ENCODE measurements around the gene CDH4. TPM values are rescaled to one million over a fixed set of nuclear protein-coding genes. Genes with fewer than 3 reads are reported as not detected.
"Not testable (repeated sequence)": the region's sequence is repeated elsewhere in the genome, so short reads cannot be mapped to it uniquely, and the experiment has no call there.

The CDH4 gene
- polyA plus RNA-seq, 4 donors: 0.09 to 4.1 (median 0.25) TPM

DNA sequence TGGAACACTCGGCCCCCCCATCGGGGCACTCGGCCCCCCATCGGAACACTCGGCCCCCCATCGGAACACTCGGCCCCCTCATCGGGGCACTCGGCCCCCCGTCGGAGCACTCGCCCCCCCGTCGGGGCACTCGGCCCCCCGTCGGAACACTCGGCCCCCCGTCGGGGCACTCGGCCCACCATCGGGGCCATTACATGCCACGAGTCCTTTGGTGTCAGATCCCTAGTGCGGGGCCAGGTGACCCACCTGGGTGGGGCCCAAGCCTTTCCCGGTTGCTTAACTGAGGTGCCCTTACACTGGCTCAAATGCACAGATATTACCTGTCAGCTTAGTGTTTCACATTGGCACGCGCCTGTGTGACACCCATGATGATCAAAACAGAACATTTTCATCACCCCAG lies 717.7 kb downstream of the CDH4 start:
- peaks cover 5 to 26% (median 8%) of the 10 kb centered on the region in 3 donors for H3K36me3 ChIP-seq (ENCODE audit: control insufficient read depth in 3 of 3, insufficient read depth in 2 of 3, low read depth in 1 of 3, low read length in 3 of 3)
- no peak for DNase-seq
- H3K4me1 ChIP-seq (ENCODE audit: control insufficient read depth in 3 of 3, insufficient read depth in 2 of 3, low read depth in 1 of 3, low read length in 2 of 3): no peaks in the 10 kb centered on the region
- no peak overlapping the region for H3K27ac ChIP-seq (ENCODE audit: low read depth in 1 of 3, low read length in 2 of 3)
- WGBS, 3 donors: 92 to 95% (median 94%) methylated on average over 24 to 27 of the region's 27 CpGs
- H3K9me3 ChIP-seq (ENCODE audit: control insufficient read depth in 2 of 2, insufficient read depth in 1 of 2, low read depth in 1 of 2, low read length in 1 of 2): no peaks in the 10 kb centered on the region
- no peak overlapping the region for H3K4me3 ChIP-seq (ENCODE audit: low read depth in 1 of 3, low read length in 3 of 3)
- FAIRE-seq: no peak
- H3K27me3 ChIP-seq (ENCODE audit: control insufficient read depth in 3 of 3, insufficient read depth in 3 of 3, low read length in 3 of 3): peaks cover 0 to 14% (median 8%) of the 10 kb centered on the region in 3 donors

DNA sequence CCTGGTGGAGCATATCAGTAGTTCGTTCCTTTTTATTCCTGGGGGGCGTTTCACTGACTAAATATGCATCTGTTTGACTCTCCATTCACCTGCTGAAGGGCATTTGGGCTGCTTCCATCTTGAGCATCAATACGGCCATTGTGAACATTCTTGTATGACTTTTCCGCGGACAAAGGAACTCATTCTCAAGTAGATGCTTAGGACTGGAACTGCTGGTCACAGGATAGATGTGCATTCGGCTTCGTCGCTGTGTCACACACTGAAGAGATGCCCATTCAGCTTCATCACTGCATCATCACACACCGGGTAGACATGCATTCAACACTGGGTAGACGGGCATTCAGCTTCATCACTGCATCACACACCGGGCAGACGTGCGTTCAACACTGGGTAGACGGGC lies 718.3 kb downstream of the CDH4 start:
- H3K4me1 ChIP-seq (ENCODE audit: control insufficient read depth in 3 of 3, insufficient read depth in 2 of 3, low read depth in 1 of 3, low read length in 2 of 3): no peaks in the 10 kb centered on the region
- no peaks in the 10 kb centered on the region for H3K9me3 ChIP-seq (ENCODE audit: control insufficient read depth in 2 of 2, insufficient read depth in 1 of 2, low read depth in 1 of 2, low read length in 1 of 2)
- DNase-seq (no peak), FAIRE-seq (no peak)
- 93 to 96% (median 95%) methylated on average over 14 of the region's 14 CpGs for WGBS, 3 donors
- no peak overlapping the region for H3K4me3 ChIP-seq (ENCODE audit: low read depth in 1 of 3, low read length in 3 of 3)
- H3K27ac ChIP-seq (ENCODE audit: low read depth in 1 of 3, low read length in 2 of 3): no peak overlapping the region
- H3K36me3 ChIP-seq (ENCODE audit: control insufficient read depth in 3 of 3, insufficient read depth in 2 of 3, low read depth in 1 of 3, low read length in 3 of 3): peaks cover 6 to 26% (median 8%) of the 10 kb centered on the region in 3 donors
- H3K27me3 ChIP-seq (ENCODE audit: control insufficient read depth in 3 of 3, insufficient read depth in 3 of 3, low read length in 3 of 3): peaks cover 0 to 10% (median 2%) of the 10 kb centered on the region in 3 donors

DNA sequence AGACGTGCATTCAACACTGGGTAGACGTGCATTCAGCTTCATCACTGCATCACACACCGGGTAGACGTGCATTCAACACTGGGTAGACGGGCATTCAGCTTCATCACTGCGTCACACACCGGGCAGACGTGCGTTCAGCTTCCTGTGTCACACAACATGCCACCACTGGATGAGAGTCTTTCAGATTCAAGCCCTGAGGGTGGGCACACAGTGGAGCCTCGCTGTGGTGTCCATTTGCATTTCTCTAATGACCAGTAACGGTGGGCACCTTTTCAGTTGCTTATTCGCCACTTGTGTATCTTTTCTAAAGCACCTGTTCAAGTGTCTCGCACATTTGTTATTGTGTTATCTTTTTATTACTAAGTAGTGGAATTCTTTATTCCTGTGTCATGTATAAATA lies 719.5 kb downstream of the CDH4 start:
- not testable (repeated sequence) for H3K27ac ChIP-seq (ENCODE audit: low read depth in 1 of 3, low read length in 2 of 3); DNase-seq; H3K9me3 ChIP-seq (ENCODE audit: control insufficient read depth in 2 of 2, insufficient read depth in 1 of 2, low read depth in 1 of 2, low read length in 1 of 2); H3K27me3 ChIP-seq (ENCODE audit: control insufficient read depth in 3 of 3, insufficient read depth in 3 of 3, low read length in 3 of 3); H3K4me1 ChIP-seq (ENCODE audit: control insufficient read depth in 3 of 3, insufficient read depth in 2 of 3, low read depth in 1 of 3, low read length in 2 of 3); H3K4me3 ChIP-seq (ENCODE audit: low read depth in 1 of 3, low read length in 3 of 3); FAIRE-seq
- peaks cover 8 to 33% (median 8%) of the 10 kb centered on the region in 3 donors for H3K36me3 ChIP-seq (ENCODE audit: control insufficient read depth in 3 of 3, insufficient read depth in 2 of 3, low read depth in 1 of 3, low read length in 3 of 3)
- WGBS, 3 donors: 96 to 99% (median 98%) methylated on average over 9 to 13 of the region's 13 CpGs

DNA sequence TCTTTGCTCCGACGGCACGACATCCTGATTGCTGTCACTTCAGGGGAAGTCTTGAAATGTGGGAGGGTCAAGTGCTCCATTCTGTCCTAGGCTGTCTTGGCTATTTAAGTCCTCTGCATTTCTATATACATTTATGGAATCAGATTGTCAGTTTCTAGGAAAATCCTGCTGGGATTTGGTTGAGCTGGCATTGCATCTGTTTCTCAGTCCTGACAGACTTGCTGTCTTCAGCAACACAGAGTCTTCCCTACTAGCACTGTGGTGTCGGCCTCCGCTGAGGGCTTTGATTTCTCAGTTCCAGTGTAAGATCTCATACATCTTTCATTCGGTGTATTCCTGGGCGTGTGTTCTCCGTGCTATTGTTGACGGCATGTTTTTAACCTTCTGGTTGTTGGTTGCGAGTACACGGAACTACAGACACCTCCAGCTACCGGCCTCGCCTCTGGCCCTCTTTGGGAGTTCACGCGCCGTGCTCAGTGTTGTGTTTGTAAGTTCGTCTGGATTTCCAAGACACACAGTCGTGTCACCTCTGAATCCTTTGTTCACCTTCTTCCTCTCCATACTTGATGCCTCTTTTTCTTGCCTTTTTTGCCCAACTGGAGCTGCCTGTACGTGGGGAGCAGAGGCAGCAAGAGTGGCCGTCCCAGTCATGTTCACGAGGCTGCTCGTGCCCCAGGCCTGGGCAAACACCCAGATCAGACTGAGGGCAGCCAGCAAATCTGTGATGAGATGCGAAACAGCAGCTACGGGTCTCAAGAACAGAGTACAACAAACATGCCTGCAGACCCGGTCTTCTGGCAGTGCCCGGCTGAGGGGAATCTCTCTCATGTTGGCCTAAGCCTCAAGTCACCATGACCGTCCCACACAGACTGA lies 720.8 kb downstream of the CDH4 start:
- peaks cover 8 to 41% (median 8%) of the 10 kb centered on the region in 3 donors for H3K36me3 ChIP-seq (ENCODE audit: control insufficient read depth in 3 of 3, insufficient read depth in 2 of 3, low read depth in 1 of 3, low read length in 3 of 3)
- DNase-seq: no peak
- H3K4me3 ChIP-seq (ENCODE audit: low read depth in 1 of 3, low read length in 3 of 3): no peak overlapping the region
- 94 to 95% (median 94%) methylated on average over 27 of the region's 27 CpGs for WGBS, 3 donors
- no peaks in the 10 kb centered on the region for H3K4me1 ChIP-seq (ENCODE audit: control insufficient read depth in 3 of 3, insufficient read depth in 2 of 3, low read depth in 1 of 3, low read length in 2 of 3)
- H3K9me3 ChIP-seq (ENCODE audit: control insufficient read depth in 2 of 2, insufficient read depth in 1 of 2, low read depth in 1 of 2, low read length in 1 of 2): no peaks in the 10 kb centered on the region
- no peak overlapping the region for H3K27ac ChIP-seq (ENCODE audit: low read depth in 1 of 3, low read length in 2 of 3)
- no peaks in the 10 kb centered on the region for H3K27me3 ChIP-seq (ENCODE audit: control insufficient read depth in 3 of 3, insufficient read depth in 3 of 3, low read length in 3 of 3)
- FAIRE-seq: no peak

DNA sequence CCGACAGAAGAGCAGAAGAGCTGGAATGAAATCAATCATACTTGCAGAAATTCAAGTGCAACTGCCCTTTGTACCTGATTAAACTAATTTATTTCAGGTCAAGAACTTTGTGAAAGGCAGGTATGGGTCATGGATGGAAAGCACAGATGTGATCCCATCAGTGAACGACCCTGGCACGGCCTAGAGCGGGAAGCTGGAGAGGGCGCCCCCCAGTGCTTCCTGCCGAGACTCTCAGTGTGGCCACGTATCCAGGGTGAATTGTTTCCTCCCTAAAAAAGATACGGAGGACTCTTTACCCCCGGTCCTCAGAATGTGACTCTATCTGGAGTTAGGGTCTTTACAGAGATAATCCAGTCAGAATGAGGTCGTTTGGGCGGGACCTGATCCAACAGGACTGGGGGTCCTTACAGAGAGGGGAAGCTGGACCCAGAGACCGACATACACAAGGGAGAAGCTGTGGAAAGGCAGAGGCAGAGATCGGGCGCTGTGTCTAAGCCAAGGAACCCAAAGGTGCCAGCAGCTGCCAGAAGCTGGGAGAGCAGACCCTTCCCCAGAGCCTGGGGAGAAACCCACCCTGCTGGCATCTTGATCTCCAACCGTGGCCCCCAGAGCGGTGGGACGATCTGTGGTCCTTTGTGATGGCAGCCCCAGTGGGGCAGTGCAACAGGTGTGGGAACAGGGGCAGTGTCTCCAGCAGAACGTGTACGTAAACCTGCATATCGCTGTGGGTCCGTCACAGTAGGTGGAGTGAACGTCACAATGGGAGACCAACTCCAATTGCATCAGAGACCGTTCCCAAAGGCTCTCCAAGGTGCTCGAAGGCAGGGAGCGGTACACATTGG lies 721.7 kb downstream of the CDH4 start:
- FAIRE-seq (no peak), DNase-seq (no peak)
- Histone ChIP-seq H3K4me1 (ENCODE audit: control insufficient read depth in 3 of 3, insufficient read depth in 2 of 3, low read depth in 1 of 3, low read length in 2 of 3) (no peaks in the 10 kb centered on the region), H3K4me3 (ENCODE audit: low read depth in 1 of 3, low read length in 3 of 3) (no peak overlapping the region), H3K27me3 (ENCODE audit: control insufficient read depth in 3 of 3, insufficient read depth in 3 of 3, low read length in 3 of 3) (no peaks in the 10 kb centered on the region), H3K27ac (ENCODE audit: low read depth in 1 of 3, low read length in 2 of 3) (no peak overlapping the region), H3K36me3 (ENCODE audit: control insufficient read depth in 3 of 3, insufficient read depth in 2 of 3, low read depth in 1 of 3, low read length in 3 of 3) (peaks cover 8 to 46% (median 8%) of the 10 kb centered on the region in 3 donors), H3K9me3 (ENCODE audit: control insufficient read depth in 2 of 2, insufficient read depth in 1 of 2, low read depth in 1 of 2, low read length in 1 of 2) (no peaks in the 10 kb centered on the region)
- WGBS, 3 donors: 93 to 97% (median 95%) methylated on average over 25 of the region's 25 CpGs

DNA sequence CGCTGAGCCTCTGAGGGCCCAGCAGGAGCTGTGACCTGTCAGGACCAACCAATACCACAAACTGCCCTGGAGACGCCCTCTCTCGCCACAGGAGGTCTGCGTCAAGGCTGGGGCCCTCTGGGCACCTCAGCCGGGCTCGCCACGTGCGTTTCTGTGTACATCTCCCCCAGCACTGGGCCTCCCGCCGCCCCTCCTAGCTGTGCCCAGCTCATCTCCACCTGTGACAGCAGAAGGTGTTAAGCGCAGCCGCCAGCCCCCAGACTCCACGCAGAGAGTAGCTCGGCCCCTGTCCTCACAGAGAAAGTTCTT lies 722.2 kb downstream of the CDH4 start:
- H3K9me3 ChIP-seq (ENCODE audit: control insufficient read depth in 2 of 2, insufficient read depth in 1 of 2, low read depth in 1 of 2, low read length in 1 of 2): no peaks in the 10 kb centered on the region
- peaks cover 8 to 50% (median 8%) of the 10 kb centered on the region in 3 donors for H3K36me3 ChIP-seq (ENCODE audit: control insufficient read depth in 3 of 3, insufficient read depth in 2 of 3, low read depth in 1 of 3, low read length in 3 of 3)
- FAIRE-seq (no peak), DNase-seq (no peak)
- H3K27ac ChIP-seq (ENCODE audit: low read depth in 1 of 3, low read length in 2 of 3): no peak overlapping the region
- no peaks in the 10 kb centered on the region for H3K4me1 ChIP-seq (ENCODE audit: control insufficient read depth in 3 of 3, insufficient read depth in 2 of 3, low read depth in 1 of 3, low read length in 2 of 3)
- no peaks in the 10 kb centered on the region for H3K27me3 ChIP-seq (ENCODE audit: control insufficient read depth in 3 of 3, insufficient read depth in 3 of 3, low read length in 3 of 3)
- H3K4me3 ChIP-seq (ENCODE audit: low read depth in 1 of 3, low read length in 3 of 3): no peak overlapping the region
- WGBS, 3 donors: 93 to 97% (median 96%) methylated on average over 14 of the region's 14 CpGs

DNA sequence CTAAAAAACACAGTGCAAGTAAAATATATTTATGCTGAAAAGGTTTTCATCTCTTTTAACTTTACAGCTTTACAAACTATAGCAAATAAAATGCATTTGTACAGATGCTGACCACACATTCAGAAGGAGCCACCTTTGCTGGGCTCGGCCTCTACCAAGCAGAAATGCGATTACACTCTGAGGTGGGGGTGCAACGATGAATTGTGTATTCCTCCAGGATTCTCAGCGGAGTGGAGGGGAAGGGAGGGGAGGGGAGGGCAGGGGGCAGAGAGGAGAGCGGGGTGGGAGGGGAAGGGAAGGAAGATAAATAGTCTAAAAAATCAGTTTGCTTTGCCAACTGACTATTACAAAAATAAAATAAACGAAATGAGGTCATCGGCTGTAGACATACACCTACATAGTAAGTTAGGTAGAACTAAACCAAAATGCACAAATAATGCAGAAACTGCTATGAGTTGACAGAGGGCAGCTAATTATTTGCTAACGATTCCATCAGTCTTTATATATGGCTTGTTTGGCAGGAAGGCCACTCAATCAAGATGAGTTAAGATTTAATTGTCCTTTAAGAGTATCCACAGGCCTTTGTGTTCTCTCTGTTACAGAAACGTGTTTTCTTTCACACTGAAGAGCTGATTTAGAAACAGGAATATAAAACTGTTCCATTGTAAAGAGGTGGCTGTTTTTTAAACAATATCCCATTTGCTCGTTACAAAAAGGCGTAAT lies 723.5 kb downstream of the CDH4 start:
- DNase-seq: no peak
- Histone ChIP-seq H3K4me1 (ENCODE audit: control insufficient read depth in 3 of 3, insufficient read depth in 2 of 3, low read depth in 1 of 3, low read length in 2 of 3) (no peaks in the 10 kb centered on the region), H3K4me3 (ENCODE audit: low read depth in 1 of 3, low read length in 3 of 3) (no peak overlapping the region), H3K9me3 (ENCODE audit: control insufficient read depth in 2 of 2, insufficient read depth in 1 of 2, low read depth in 1 of 2, low read length in 1 of 2) (no peaks in the 10 kb centered on the region), H3K36me3 (ENCODE audit: control insufficient read depth in 3 of 3, insufficient read depth in 2 of 3, low read depth in 1 of 3, low read length in 3 of 3) (peaks cover 8 to 59% (median 11%) of the 10 kb centered on the region in 3 donors), H3K27me3 (ENCODE audit: control insufficient read depth in 3 of 3, insufficient read depth in 3 of 3, low read length in 3 of 3) (no peaks in the 10 kb centered on the region), H3K27ac (ENCODE audit: low read depth in 1 of 3, low read length in 2 of 3) (no peak overlapping the region)
- no peak for FAIRE-seq
- 82 to 92% (median 91%) methylated on average over 11 of the region's 11 CpGs for WGBS, 3 donors

DNA sequence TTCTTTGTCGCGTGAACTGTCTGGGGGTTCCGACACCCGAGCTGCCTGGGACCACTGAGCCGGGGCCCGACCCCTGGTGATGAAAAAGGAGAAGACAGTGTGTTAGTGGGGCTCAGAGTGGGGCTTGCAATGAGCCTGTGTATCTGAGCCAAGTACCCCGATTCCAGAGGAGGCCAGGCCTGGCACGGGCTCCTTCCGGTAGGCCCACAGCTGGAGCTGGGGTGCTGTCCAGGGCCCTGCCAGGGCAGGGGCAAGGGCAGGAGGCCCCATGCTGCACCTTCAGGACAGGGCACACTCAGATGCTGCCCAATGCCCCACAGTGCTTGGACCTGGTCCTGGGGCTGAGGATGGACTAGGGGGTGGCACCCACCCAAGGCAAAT lies 724.2 kb downstream of the CDH4 start:
- Histone ChIP-seq H3K4me1 (ENCODE audit: control insufficient read depth in 3 of 3, insufficient read depth in 2 of 3, low read depth in 1 of 3, low read length in 2 of 3) (no peaks in the 10 kb centered on the region), H3K4me3 (ENCODE audit: low read depth in 1 of 3, low read length in 3 of 3) (no peak overlapping the region), H3K27me3 (ENCODE audit: control insufficient read depth in 3 of 3, insufficient read depth in 3 of 3, low read length in 3 of 3) (no peaks in the 10 kb centered on the region), H3K36me3 (ENCODE audit: control insufficient read depth in 3 of 3, insufficient read depth in 2 of 3, low read depth in 1 of 3, low read length in 3 of 3) (peaks cover 8 to 64% (median 11%) of the 10 kb centered on the region in 3 donors), H3K27ac (ENCODE audit: low read depth in 1 of 3, low read length in 2 of 3) (no peak overlapping the region), H3K9me3 (ENCODE audit: control insufficient read depth in 2 of 2, insufficient read depth in 1 of 2, low read depth in 1 of 2, low read length in 1 of 2) (no peaks in the 10 kb centered on the region)
- 92 to 96% (median 94%) methylated on average over 9 of the region's 9 CpGs for WGBS, 3 donors
- DNase-seq (no peak), FAIRE-seq (no peak)
